Jurkat, Clone E6-1 (cell line): Measurements from ENCODE around the gene TPRN.

Experiments used
- DNase-seq: peaks from one replicate; pipeline ENCODE4 v3.0.0-alpha.2; 2011; ENCODE audit warnings: low read depth, low spot score
- H3K4me3 ChIP-seq: 2 replicates; pipeline ENCODE4 v1.5.1; 2011; ENCODE audit warnings: mild to moderate bottlenecking, low read length, control low read depth, moderate library complexity

TPRN gene

GRCh38 chr9:137237759-137238726 lies 37.5 kb upstream of the TPRN start:
- H3K4me3 ChIP-seq: no peak overlapping the region
- DNase-seq: no peak

GRCh38 chr9:137236936-137237421 lies 36.4 kb upstream of the TPRN start:
- no peak for DNase-seq
- 0 out of 2 replicates have a peak overlapping the region, but pooled peaks have one; percentile 9 for H3K4me3 ChIP-seq

- H3K4me3 ChIP-seq: 0 out of 2 replicates have a peak overlapping the region, but pooled peaks have one; percentile 9
Observed at GRCh38 chr9:137236238-137236935, 35.8 kb upstream of the TPRN start.

GRCh38 chr9:137235424-137236237 lies 35.1 kb upstream of the TPRN start:
- H3K4me3 ChIP-seq: no peak overlapping the region
- no peak for DNase-seq

More at GRCh38 chr9:137236238-137236935, 35.8 kb upstream of the TPRN start:
- DNase-seq: peak; percentile 76

GRCh38 chr9:137234758-137235423 lies 34.4 kb upstream of the TPRN start:
- no peak overlapping the region for H3K4me3 ChIP-seq
- DNase-seq: no peak

- no peak for DNase-seq
Observed at GRCh38 chr9:137234055-137234697, 33.6 kb upstream of the TPRN start.

GRCh38 chr9:137233143-137233980 lies 32.8 kb upstream of the TPRN start:
- no peak for DNase-seq
- no peak overlapping the region for H3K4me3 ChIP-seq

More at GRCh38 chr9:137234055-137234697, 33.6 kb upstream of the TPRN start:
- no peak overlapping the region for H3K4me3 ChIP-seq

GRCh38 chr9:137232510-137232909 lies 32.0 kb upstream of the TPRN start:
- DNase-seq: no peak
- H3K4me3 ChIP-seq: no peak overlapping the region

- no peak overlapping the region for H3K4me3 ChIP-seq
- DNase-seq: no peak
Observed at GRCh38 chr9:137232101-137232500, 31.6 kb upstream of the TPRN start.

- H3K4me3 ChIP-seq: no peak overlapping the region
- DNase-seq: no peak
Observed at GRCh38 chr9:137231372-137232039, 31.0 kb upstream of the TPRN start.

- H3K4me3 ChIP-seq: no peak within 1 kb of the TSS
- DNase-seq: no peak
Observed at GRCh38 chr9:137230705-137231371, 30.3 kb upstream of the TPRN start, which contains the start of gene SLC34A3. TSS of gene SLC34A3 (plus strand) at chr9:137230901. CDS start at chr9:137231703, 802 bp downstream.

- H3K4me3 ChIP-seq: no peak overlapping the region
- no peak for DNase-seq
Observed at GRCh38 chr9:137229903-137230704, 29.6 kb upstream of the TPRN start.

GRCh38 chr9:137228968-137229896 lies 28.7 kb upstream of the TPRN start:
- no peak overlapping the region for H3K4me3 ChIP-seq
- DNase-seq: no peak

- no peak for DNase-seq
- H3K4me3 ChIP-seq: no peak overlapping the region
Observed at GRCh38 chr9:137228506-137228967, 28.0 kb upstream of the TPRN start.
